A204.1 (cell line): ENCODE measurements around the gene LRRC59.
"Not testable (repeated sequence)": the region's sequence is repeated elsewhere in the genome, so short reads cannot be mapped to it uniquely, and the experiment has no call there.

Source experiments
- FAIRE-seq: peaks from 2 replicates; lab custom pipeline; 2012; peaks lifted over from hg19 to GRCh38; lab: Jason Lieb, UNC

LRRC59 gene

DNA sequence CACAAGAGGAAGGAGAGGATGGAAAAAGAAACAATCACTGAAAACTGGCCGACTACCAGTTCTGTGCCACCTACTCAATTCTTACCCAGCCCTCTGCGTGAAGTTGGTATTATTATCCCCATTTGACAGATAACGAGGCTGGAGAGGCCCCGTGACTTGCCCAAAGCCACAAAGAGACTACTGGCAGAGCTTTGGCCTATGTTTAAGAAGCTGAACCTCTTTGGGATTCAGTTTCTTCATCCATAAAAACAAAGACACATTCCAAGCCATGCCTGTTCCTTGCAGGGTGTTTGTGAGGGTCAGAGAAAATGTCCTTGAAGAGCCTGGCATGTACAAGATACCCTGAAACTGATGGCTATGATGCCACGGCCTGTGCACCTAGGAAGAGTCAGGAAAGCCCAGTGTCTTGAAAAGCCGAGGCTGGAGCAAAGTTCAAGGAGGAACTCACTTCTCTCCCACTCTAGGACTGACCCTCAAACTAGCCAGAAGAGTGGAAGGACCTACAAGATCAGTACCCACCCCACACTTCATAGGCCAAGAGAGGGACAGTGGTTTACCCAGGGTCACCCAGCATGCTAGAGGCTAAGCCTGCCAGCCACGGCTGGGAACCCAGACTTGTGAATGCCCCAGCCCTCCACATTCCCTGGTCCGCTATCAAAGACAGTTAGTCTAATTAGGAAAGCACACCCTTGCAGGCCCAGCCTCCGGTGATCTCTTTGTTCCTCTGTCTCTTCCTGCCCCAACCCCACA lies 27.1 kb upstream of the LRRC59 start:
- FAIRE-seq: no peak

DNA sequence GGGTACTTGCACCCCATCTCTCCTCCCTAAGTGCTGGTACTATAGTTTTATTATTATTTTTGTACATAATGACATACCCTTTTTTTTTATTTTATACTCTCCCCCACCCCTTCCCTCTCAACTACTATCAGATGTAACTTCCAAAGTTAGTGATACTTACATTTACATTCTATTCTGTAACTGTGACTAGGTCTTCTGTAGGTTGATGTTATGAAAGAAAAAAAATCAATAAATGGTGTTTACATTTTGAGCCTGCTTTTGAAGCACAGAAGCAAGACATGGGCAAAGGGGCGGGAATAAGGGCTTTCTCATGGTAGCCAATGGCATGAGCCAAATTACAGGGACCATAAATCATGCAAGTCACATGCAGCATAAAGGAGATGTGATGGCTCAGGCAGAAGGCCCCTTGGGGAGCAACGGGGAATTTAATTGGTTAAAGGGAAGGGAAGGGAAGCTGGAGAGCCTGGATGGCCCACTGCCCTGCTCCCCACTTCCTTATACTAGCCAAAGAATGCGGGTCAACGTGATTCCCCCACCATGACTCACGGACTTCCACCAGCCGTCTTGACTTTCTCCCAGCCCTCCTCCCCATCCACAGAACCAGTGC lies 26.3 kb upstream of the LRRC59 start:
- no peak for FAIRE-seq

DNA sequence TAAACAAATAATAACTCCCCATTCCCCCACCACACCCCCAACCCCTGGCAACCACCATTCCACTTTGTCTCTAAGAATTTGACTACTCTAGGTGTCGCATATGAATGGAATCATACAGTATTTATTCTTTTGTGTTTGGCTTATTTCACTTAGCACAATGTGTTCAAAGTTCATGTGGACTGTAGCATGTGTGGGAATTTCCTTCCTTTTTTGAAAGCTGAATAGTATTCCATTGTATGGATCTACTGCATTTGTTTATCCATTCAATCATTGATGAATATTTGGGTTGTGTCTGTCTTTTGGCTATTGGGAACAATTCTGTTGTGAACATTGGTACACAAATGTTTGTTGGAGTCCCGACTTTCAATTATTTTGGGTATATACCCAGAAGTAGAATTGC lies 25.4 kb upstream of the LRRC59 start:
- no peak for FAIRE-seq

DNA sequence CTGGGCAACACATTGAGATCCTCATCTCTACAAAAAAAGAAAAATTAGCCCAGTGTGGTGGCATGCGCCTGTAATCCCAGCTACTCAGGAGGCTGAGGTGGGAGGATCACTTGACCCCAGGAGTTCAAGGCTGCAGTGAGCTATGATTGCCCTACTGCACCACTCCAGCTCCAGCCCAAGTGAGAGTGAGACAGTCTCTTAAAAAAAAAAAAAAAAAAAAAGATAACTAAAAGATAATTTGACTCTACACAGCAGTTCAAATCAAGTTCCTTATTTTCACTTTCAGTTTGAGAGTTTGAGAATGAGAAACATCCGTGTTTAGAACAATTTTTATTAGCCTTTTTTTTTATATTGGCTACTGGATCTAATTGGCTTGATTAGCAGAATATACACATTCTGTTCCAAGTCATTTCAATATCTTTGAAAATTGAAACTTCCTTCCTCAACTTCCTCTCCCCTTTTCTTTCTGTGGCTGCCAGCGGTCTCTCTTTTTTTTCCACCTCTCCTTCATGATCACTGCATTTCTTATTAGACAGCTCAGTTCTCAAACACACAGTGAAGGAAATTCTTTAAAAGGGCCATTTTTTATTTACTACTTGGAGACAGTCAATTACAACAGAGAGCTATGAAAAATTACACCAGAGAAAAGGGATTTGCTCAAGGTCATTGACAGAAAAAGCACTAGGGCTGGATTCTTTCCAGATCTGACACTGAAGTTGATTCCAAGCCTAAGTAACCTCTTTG lies 24.2 kb upstream of the LRRC59 start:
- FAIRE-seq: no peak

DNA sequence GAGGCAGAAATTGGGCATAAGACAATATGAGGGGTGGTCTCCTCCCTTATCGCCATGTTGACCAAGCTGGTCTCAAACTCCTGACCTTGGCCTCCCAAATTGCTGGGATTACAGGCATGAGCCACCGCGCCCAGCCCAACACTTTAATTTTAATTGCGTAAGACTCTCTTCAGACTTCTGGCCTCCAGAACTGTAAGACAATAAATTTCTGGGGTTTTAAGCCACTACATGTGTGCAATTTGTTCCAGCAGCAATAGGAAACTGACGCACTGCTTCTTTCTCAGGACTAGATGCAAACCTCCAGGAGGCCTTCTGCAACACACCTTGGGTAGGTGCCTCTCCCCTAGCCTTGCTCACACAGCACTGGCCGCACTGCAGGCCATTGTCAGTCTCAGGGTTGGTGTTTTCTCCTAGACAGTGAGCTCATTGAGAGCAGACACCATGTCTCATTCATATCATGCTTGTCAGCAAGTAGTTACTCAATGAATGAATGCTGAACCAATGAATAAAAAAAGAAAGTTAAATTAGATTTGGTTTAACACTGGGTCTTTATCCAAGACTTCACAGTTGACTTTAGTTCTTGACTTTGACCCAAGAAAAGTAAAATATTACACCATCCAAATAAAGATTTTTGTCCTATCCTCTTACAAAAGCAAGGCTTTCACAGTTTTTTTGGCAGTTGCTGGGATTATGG lies 23.2 kb upstream of the LRRC59 start:
- no peak for FAIRE-seq

DNA sequence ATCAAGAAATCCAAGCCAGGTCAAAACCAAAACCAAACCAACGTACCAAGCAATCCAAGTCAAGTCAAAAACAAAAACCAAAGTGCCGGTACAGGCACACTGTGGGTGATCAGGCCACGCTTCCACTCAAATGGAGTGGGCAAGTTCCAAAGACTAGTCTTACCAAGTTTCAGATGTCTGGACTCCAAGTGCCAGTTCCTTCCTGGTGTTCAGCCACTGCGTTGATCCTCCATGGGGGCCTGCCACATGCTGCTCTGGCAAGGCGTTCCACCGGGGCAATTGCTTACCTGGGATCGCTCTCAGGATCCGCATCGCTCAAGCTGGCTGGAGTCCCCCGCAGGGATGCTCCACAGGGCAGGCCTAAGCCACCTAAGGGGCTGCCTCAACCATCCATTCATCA lies 22.3 kb upstream of the LRRC59 start:
- not testable (repeated sequence) for FAIRE-seq

DNA sequence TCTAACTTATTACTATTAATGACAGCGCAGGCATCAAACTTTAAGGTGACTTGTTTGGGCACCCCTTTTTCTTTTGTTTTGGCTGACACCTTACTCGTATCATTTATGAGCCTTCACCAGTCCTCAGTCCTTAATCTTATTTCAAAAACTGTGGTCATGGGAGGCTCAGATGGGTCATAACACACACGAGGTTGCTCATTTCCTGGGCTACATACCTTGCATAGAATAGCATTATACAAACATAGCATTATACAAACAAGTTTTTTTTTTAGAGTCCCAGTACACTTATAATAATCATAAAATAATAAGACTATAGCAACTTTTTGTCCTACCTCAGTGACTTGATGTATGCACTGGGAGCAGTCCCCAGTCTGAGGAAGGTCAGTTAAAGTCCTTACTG lies 17.5 kb upstream of the LRRC59 start:
- FAIRE-seq: no peak

DNA sequence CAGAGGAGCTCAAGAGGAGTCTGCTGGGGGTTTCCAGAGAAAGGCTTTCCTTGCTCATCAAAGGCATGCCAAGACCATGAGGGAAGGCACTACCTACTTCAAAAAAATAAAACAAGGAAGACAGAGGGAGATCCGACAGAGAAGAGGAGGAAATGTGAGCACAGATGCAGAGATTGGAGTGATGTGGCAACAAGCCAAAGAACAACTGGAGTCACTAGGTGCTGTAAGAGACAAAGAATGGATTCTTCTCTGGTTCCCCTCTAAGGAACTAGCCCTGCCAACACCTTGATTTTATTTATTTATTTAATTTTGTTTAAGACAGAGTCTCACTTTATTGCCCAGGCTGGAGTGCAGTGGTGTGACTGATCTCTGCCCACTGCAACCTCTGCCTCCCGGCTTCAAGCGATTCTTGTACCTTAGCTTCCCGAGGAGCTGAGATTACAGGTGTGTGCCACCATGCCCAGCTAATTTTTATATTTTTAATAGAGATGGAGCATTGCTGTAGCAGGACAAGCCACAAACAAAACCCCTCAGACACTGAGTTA lies 14.9 kb upstream of the LRRC59 start:
- no peak for FAIRE-seq

DNA sequence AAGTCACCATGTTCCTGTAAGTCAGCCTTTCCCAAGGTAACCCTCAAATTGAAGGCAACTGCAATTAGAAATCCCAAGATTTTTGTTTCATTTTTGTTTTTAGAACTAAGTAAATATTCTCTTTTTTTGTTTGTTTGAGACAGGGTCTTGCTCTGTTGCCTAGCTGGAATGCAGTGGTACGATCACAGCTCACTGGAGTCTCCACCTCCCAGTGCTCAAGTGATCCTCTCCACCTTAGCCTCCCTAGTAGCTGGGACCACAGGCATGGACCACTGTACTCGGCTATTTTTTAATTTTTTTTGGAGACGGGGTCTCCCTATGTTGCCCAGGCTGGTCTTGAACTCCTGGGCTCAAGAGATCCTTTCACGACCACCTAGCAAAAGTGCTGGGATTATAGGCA lies 10.6 kb upstream of the LRRC59 start:
- no peak for FAIRE-seq

DNA sequence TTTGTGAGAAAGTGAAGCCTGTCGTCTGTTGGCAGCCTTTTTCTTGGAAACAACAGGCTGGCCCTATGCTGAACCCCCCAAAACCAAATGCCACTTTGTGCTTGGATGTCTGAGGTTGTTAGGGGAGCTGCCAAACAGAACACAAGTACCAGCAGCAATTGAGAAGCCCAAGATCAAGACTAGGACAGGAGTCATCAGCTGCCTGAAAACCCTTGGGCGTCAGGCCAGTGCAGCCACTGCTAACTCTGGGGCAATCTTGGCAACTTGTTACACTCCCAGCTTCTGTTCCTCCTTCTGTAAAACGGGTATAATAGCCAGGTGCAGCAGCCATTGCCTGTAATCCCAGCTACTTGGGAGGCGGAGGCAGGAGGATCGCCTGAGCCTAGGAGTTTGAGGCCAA lies 9.3 kb upstream of the LRRC59 start:
- FAIRE-seq: no peak

DNA sequence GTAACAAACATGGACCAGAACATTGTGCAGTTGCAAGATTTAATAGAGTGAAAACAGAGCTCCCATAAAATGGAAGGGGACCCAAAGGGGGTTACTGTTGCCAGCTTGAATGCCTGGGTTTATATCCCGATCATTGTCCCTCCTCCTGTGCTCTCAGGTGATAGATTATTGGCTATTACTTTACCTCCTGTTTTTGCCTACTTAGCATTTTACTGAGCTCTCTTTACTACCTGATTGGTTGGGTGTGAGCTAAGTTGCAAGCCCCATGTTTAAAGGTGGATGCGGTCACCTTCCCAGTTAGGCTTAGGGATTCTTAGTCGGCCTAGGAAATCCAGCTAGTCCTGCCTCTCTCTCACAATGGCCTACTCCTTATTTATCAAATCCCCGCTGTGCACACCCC lies 8.0 kb upstream of the LRRC59 start:
- not testable (repeated sequence) for FAIRE-seq

DNA sequence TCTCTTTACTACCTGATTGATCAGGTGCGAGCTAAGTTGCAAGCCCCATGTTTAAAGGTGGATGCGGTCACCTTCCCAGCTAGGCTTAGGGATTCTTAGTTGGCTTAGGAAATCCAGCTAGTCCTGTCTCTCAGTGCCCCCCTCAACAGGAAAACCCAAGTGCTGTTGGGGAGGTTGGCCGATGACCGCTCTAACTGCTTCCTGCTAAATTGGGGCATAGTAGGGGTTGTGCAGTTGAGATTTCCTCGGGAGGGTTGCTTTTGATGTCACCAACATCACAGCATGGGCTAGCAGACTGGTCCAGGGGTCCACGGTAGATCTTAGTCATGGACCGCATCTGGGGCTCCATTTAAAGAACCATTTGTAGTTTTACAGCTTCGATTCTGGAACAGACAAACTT lies 2.3 kb upstream of the LRRC59 start:
- FAIRE-seq: not testable (repeated sequence)

DNA sequence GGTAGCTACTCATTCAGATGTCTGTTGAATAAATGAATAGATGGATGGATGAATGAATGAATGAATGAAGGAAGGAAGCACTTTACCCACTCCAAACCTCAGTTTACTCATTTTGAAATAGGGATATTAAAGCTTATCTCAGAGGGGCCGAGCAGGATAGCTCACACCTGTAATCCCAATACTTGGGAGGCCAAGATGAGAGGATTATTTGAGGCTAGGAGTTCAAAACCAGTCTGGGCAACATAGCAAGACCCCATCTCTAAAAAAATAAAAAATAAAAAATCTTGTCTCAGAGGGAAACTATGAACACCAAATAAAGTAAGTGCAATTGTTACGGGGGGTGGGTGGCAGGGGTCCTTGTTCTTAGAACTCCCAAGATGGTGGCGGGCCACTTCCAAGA lies 1.3 kb upstream of the LRRC59 start:
- not testable (repeated sequence) for FAIRE-seq

DNA sequence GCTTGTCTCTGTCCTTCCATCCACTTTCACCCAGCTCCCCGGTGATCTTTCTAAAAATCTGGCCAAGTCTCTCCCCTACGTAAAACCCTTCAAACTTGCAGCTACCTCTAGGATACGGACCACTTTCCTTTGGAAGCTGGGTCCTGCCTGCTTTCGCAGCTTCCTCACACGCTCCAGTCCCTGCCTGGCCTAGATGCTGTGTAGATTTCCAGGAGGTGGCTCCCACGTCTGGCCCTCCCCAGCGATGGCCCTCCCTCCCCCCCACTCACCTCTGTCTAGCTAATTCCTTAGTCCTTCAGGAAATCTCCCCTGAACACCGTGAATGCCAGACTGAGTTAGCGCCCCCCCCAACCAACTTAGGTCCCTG lies 579 bp upstream of the LRRC59 start:
- FAIRE-seq: no peak

DNA sequence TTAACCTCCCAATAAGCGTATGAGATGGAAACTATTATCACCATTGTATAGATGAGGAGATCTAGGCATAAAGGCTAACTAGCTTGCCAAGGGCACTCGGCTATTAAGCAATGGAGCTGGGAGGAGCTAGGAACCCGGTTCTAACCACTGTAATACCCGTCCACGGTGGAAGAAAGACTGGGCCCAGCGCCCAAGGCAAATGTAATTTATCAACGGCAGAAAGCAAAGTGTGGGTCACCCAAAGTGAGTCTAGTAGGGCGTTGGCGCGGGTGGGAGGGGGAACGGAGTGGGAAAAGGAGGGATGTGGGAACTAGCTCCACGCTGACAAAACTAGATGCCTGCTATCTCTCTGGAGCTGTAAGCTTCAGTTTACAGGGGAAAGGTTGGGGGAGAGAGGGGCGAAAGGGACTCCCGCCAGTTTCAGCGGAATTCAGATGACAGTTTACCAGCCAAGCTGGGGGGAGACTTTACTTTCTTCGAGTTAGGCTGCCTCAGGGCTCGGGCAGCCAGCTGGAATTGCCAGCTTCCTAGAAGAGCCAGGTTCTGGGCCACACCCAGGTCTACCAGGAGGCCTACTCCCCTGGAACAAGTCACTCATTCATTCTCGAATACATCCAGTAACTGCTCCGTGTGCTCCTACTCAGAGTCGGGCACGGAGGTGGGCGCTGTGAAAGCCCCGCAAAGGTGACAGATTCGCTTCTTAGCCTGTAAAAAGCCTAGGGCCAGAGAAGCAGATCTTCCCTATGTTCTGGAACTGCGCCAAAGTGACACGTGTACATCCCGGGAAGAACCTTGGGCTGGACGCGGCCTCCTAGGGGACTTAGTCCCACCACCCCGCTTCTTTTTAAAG lies 837 bp downstream of the LRRC59 start:
- FAIRE-seq: no peak

DNA sequence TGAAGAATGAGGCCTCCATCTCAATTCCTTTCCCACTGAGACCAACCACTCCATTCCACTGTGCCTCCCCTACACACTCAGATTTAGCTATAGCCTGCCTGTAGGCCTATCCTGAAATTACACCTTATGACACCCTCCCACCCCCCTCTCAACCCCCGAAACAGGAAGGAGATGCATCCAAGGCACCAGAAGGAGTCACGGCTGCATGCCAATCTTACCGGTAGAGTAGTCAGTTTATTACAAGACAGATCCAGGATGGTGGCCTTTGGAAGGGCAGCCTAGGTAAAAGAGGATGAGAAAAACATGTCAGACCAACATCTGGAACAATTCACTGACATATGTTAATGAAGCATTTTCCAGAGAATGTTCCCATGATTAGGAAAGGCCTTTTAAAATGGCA lies 2.6 kb downstream of the LRRC59 start:
- FAIRE-seq: no peak

DNA sequence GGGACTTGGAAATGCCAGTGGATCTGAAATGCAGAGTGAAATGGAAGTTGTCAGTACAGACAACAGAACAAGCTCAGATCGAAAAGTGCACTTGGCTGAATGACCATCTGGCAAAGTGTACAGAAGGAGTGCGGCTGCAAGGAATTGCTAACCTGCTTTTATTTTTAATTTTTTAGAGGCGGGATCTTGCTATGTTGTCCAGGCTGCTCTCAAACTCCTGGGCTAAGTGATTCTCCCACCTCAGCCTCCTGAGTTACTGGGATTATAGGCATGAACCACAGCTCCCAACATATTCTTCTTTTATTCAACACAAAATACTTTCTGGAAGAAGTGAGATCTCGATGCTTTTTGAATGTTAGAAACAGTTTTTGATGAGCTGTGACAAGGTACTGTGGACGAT lies 3.6 kb downstream of the LRRC59 start:
- no peak for FAIRE-seq

DNA sequence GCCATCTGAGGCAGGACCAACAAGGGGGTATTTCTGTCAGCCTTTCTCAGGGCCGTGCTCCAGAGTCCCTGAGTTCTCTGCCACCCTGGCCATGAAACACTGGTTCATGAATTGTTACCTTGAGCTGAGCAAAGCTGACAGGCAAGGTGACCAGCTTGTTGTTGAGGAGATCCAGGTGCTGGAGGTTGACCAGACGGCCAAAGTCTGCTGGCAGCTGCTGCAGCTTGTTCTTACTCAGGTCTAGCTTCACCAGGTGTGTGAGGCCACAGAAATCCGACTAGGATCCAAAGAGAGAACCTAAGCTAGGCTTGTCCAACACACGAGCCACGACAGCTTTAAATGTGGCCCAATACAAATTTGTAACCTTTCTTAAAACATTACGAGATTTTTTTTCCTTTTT lies 4.7 kb downstream of the LRRC59 start:
- FAIRE-seq: no peak

DNA sequence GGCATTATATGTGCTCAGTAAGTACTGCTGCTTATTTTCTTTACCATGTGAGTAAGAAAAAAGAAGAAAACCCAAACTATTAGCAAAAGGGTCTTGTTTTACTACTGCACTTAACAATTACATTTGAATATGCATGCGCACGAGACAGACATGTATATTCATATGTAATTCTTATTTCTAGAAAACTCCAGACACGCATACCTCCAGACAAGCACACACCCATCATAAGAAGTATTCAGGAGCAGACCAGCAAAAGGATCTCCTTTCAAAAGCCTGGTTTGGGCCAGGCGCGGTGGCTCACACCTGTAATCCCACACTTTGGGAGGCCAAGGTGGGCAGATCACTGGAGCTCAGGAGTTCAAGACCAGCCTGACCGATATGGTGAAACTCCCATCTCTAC lies 7.8 kb downstream of the LRRC59 start:
- FAIRE-seq: no peak

DNA sequence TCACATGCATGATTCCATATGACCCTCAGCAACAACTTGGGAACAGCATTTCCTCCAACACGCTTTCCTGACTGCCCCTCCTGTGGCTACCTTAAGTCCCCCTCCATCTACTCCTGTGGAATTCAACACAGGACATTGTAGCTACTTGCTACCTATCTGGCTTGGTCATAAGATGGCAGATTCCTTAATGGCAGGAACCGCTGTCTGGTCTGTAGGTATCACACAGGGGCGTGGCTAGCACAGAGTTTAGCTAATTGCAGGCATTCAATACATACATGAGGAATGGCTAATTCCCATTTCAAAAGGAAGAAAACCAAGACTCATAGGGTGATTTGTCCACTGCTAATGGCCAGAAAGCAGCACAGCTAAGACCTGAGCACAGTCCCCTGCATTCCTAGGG lies 8.6 kb downstream of the LRRC59 start:
- FAIRE-seq: no peak

DNA sequence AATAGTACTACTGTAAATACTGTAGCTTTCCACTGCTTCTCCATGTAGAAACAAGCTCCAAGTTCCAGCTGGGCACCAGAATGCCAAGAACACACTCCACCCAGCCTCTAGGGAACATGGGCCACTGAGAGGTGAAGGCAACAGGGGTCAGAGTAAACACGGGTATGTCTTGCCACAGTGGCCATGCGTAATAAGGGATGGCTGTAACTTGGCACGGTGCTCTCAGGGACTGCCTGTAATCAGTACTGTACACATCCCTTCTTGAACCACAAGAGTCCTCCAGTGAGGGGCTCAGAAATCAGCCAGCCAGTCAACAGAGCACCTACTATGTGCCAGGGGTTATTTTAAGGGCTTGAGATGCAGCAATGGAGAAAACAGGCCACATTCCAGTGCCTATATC lies 10.8 kb downstream of the LRRC59 start:
- FAIRE-seq: no peak

DNA sequence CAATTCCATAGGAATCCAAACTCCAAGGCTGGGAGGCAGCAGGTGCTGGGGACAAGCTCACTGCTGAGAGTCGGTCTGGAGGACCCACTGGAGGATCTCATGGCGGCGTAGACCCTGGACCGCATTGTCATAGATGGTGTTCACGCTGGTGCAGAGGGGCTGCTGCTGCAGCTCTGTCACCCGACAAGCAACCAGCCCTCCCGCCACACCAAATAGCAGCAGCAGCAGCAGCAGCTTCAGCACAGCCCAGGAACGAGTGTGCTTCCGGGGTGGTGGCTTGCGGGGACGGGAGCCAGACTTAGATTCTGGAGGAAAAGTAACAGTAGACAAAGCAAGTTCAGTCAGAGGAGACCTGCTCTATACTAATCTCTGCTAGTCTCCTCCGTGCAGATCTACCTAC lies 14.4 kb downstream of the LRRC59 start:
- FAIRE-seq: no peak
